HepG2 (cell line): ENCODE measurements around the gene SRC. TPM values are rescaled to one million over a fixed set of nuclear protein-coding genes. Genes with fewer than 3 reads are reported as not detected.
A peak's percentile ranks its signal among the peaks of the same experiment; 100 is the strongest.

Experiments used
- ATAC-seq: fragments of 200-7000 bp; cut with Tn5 transposase; 3 replicates; pipeline ENCODE4 v1.9.1; 2020; ENCODE audit warnings: mild to moderate bottlenecking, moderate library complexity
- BruUV-seq: library from RNA; stranded (reverse); fragments of 400-500 nt; replicated peaks from 2 replicates; lab custom pipeline; 2021; lab: Mats Ljungman, UMichigan
- CTCF ChIA-PET: fragments of 300-600 bp; formaldehyde crosslinking; extraction: SDS; loops from one replicate; lab custom pipeline; 2021; ENCODE audit warnings: low total read pairs, inconsistent platforms, low intra/inter-chr PET ratio; lab: Yijun Ruan, JAX
- POLR2A ChIA-PET: fragments of 350-600 bp; sonication (Branson Sonifier 250); formaldehyde crosslinking; loops from one replicate; lab custom pipeline; 2020; ENCODE audit warnings: antibody characterized with exemption, inconsistent platforms; lab: Yijun Ruan, JAX
- DNase-seq: peaks from one replicate; pipeline ENCODE4 v3.0.0-alpha.2; 2015; ENCODE audit warnings: low spot score
- FAIRE-seq: peaks from 3 replicates; lab custom pipeline; 2011; peaks lifted over from hg19 to GRCh38; lab: Jason Lieb, UNC
- H2AFZ ChIP-seq: one replicate; pipeline ENCODE4 v1.6.1; 2011; ENCODE audit warnings: low read length, inconsistent platforms
- H3K27ac ChIP-seq: fragments of 300-600 bp; 3 replicates; pipeline ENCODE4 v1.8.0; 2011; ENCODE audit warnings: mixed run types, mild to moderate bottlenecking, mixed read lengths, low read length, inconsistent platforms; ENCODE audit not compliant: insufficient read depth; ENCODE audit errors: extremely low read length
- H3K27me3 ChIP-seq, 2 experiments: fragments of 200-600 bp in 1 of 2; 2 replicates in 1 of 2; 3 replicates in 1 of 2; pipeline versions ENCODE4 v1.6.0 to v1.8.0; 2011; ENCODE audit warnings: low read length in 2 of 2, mild to moderate bottlenecking in 2 of 2, moderate library complexity in 2 of 2, inconsistent platforms in 1 of 2; ENCODE audit not compliant: insufficient read depth in 2 of 2, control insufficient read depth in 1 of 2
- H3K36me3 ChIP-seq, 2 experiments: fragments of 200-600 bp in 1 of 2; replicated peaks in 1 of 2; 2 replicates in 1 of 2; 3 replicates in 1 of 2; pipeline versions ENCODE4 v1.5.1 to v1.8.0; 2011; ENCODE audit warnings: low read length in 2 of 2, inconsistent platforms in 1 of 2; ENCODE audit not compliant: insufficient read depth in 2 of 2, control insufficient read depth in 1 of 2
- H3K4me1 ChIP-seq: 2 replicates; pipeline ENCODE4 v1.5.1; 2012; ENCODE audit warnings: low read length, inconsistent platforms; ENCODE audit not compliant: insufficient read depth
- H3K4me2 ChIP-seq: 2 replicates; pipeline ENCODE4 v1.6.0; 2011; ENCODE audit warnings: low read depth, low read length, inconsistent platforms
- H3K4me3 ChIP-seq, 3 experiments: fragments of 200-600 bp in 1 of 3; sonication (generic), shearing (Covaris generic) in 1 of 3; replicated peaks in 1 of 3; 2 replicates each; pipeline ENCODE4 v1.5.1; 2011 to 2016; ENCODE audit warnings: low read length in 3 of 3, inconsistent platforms in 2 of 3, low read depth in 2 of 3, mild to moderate bottlenecking in 2 of 3, control low read depth in 1 of 3, mixed read lengths in 1 of 3; ENCODE audit not compliant: insufficient read depth in 1 of 3
- H3K79me2 ChIP-seq: one replicate; pipeline ENCODE4 v1.6.1; 2011; ENCODE audit warnings: low read length, inconsistent platforms; ENCODE audit not compliant: insufficient read depth
- H3K9ac ChIP-seq: 2 replicates; pipeline ENCODE4 v1.6.0; 2011; ENCODE audit warnings: mild to moderate bottlenecking, low read depth, low read length, inconsistent platforms; ENCODE audit not compliant: insufficient read depth
- H3K9me3 ChIP-seq: 2 replicates; pipeline ENCODE4 v1.5.1; 2012; ENCODE audit warnings: mild to moderate bottlenecking, low read length
- H4K20me1 ChIP-seq: 2 replicates; pipeline ENCODE4 v1.6.0; 2011; ENCODE audit warnings: inconsistent platforms, mild to moderate bottlenecking, low read length, moderate library complexity; ENCODE audit not compliant: insufficient read depth
- DNMT1 ChIP-seq: sonication (generic); formaldehyde crosslinking; IDR thresholded peaks from 2 replicates; pipeline ENCODE4 v1.5.1; 2020; ENCODE audit warnings: mild to moderate bottlenecking, missing genetic modification reagents
- KLF16 ChIP-seq, 2 experiments: sonication (generic) in 1 of 2; formaldehyde crosslinking in 1 of 2; IDR thresholded peaks; 2 replicates each; pipeline versions ENCODE4 v1.6.1 to v1.8.0; 2016 to 2023; ENCODE audit warnings: missing genetic modification reagents in 2 of 2, missing compliant biosample characterization in 1 of 2
- THRA ChIP-seq: sonication (generic); formaldehyde crosslinking; IDR thresholded peaks from 2 replicates; pipeline ENCODE4 v1.4.0; 2020; ENCODE audit warnings: missing genetic modification reagents, borderline replicate concordance
- ZBTB2 ChIP-seq: sonication (generic); formaldehyde crosslinking; IDR thresholded peaks from 2 replicates; pipeline ENCODE4 v1.8.0; 2022; ENCODE audit warnings: low read depth, missing genetic modification reagents
- ZXDC ChIP-seq: sonication (generic); formaldehyde crosslinking; IDR thresholded peaks from 2 replicates; pipeline ENCODE4 v1.5.0; 2020; ENCODE audit warnings: mild to moderate bottlenecking, missing genetic modification reagents
- WGBS: methylation state at CpG from one replicate; pipeline ENCODE4 v1.1.6; 2017; ENCODE audit warnings: low lambda C conversion rate; 5-methylcytosine and 5-hydroxymethylcytosine counted together
- in situ Hi-C: cut with HindIII; loops from 2 replicates; pipeline ENCODE4 v1.10.0; 2017; ENCODE audit warnings: low pct_unique_long_range_greater_than_20kb; ENCODE audit not compliant: extremely low pct_ligation_motif_present
- intact Hi-C: fragments of 100-400 bp; cut with micrococcal nuclease; formaldehyde crosslinking; loops from one replicate; pipeline ENCODE4 v1.10.0; 2022; ENCODE audit not compliant: unreplicated experiment
- polyA plus RNA-seq, 8 experiments: library from polyadenylated mRNA; depleted of rRNA in 3 of 8; stranded (reverse) in 7 of 8; unstranded in 1 of 8; fragments of >200 nt; fragmentation: Illumina TruSeq in 4 of 8; extraction: Trizol in 4 of 8; gene quantifications; 2 replicates each; pipeline versions ENCODE4 v1.2.1 to v1.2.3, GENCODE V29; 2011 to 2016; ENCODE audit warnings: low read depth in 4 of 8, missing spikeins in 1 of 8, mixed read lengths in 1 of 8; ENCODE audit not compliant: insufficient read depth in 1 of 8
- total RNA-seq, 5 experiments: library from RNA; depleted of rRNA; stranded (reverse); fragments of >200 nt; fragmentation: Illumina TruSeq; extraction: Trizol; gene quantifications; 2 replicates each; pipeline ENCODE4 v1.2.3, GENCODE V29; 2016; ENCODE audit warnings: low read depth in 1 of 5

Gene SRC
- total and polyA plus RNA-seq, 2 of the 13 experiments (the other 11 are each of a cell fraction or from before 2014, with no cell fraction given) = 54.7 to 192 TPM

- H3K79me2 ChIP-seq = peaks cover 2% of the 10 kb centered on the region
- POLR2A ChIA-PET = interaction anchor here (1.3 kb wide), 1 partner anchor 16 kb away, joined by 3 read pairs; no protein-coding TSS in a partner anchor
- intact Hi-C loops = no loop called here
Measured at GRCh38 chr20:37309290-37309689, 36.6 kb upstream of the SRC start.

More at GRCh38 chr20:37309290-37309689, 36.6 kb upstream of the SRC start:
- Histone ChIP-seq H3K27ac (peak overlapping the region; percentile 25), H3K27me3 (no peaks in the 10 kb centered on the region), H4K20me1 (no peaks in the 10 kb centered on the region), H3K9me3 (no peaks in the 10 kb centered on the region), H3K4me2 (no peak overlapping the region), H3K36me3 (peaks cover 9 to 31% of the 10 kb centered on the region in 2 experiments; a peak in 4 of 5 replicates), H3K4me1 (peaks cover 20% of the 10 kb centered on the region), H3K4me3 (no peak overlapping the region), H2AFZ (no peak overlapping the region), H3K9ac (no peak overlapping the region)
- no peak for ATAC-seq
- TF ChIP-seq ZXDC (CRISPR knock-in tag) = no peak
- TF ChIP-seq ZBTB2 (CRISPR knock-in tag) = no peak
- TF ChIP-seq DNMT1 (CRISPR knock-in tag) = no peak
- no peak for TF ChIP-seq KLF16 (CRISPR knock-in tag; IDR thresholded peaks at IDR 0.05)
- no peak for TF ChIP-seq THRA (CRISPR knock-in tag)
- 96% methylated on average over 6 of the region's 6 CpGs for WGBS
- CTCF ChIA-PET = no interaction called here
- FAIRE-seq = no peak
- DNase-seq = no peak
- BruUV-seq = no TSS peak
- in situ Hi-C loops = no loop called here
